ENCODE data around the gene PERM1. TPM values are rescaled to one million over a fixed set of nuclear protein-coding genes. Genes with fewer than 3 reads are reported as not detected.
"Not testable (repeated sequence)": the region's sequence is repeated elsewhere in the genome, so short reads cannot be mapped to it uniquely, and the experiment has no call there.

Gene PERM1
- total RNA-seq, 1 donor from 2014 or later = not detected

- ATAC-seq (peak; percentile 30 to 46), DNase-seq (peak; percentile 80)
- peaks cover 51% of the 10 kb centered on the region for H3K4me1 ChIP-seq
- H3K9me3 ChIP-seq = no peaks in the 10 kb centered on the region
- no peak for TF ChIP-seq CTCF (IDR thresholded peaks at IDR 0.05)
- peak overlapping the region; percentile 56 for H3K27ac ChIP-seq
- no peaks in the 10 kb centered on the region for H3K36me3 ChIP-seq
- intact Hi-C loops (cut with DNase I) = no loop called here
- H3K27me3 ChIP-seq (ENCODE audit: low read depth) = no peaks in the 10 kb centered on the region
- H3K4me3 ChIP-seq = peak overlapping the region; percentile 77
Observed at GRCh38 chr1:1021010-1021919, 39.4 kb upstream of the PERM1 start.

GRCh38 chr1:1020415-1021009, 38.6 kb upstream of the PERM1 start:
- H3K9me3 ChIP-seq = no peaks in the 10 kb centered on the region
- DNase-seq = no peak
- peak overlapping the region; percentile 77 for H3K4me3 ChIP-seq
- H3K4me1 ChIP-seq = peaks cover 44% of the 10 kb centered on the region
- intact Hi-C loops (cut with DNase I) = no loop called here
- TF ChIP-seq CTCF (IDR thresholded peaks at IDR 0.05) = no peak
- no peaks in the 10 kb centered on the region for H3K36me3 ChIP-seq
- ATAC-seq = peak in 1 of 2 donors; percentile 18
- no peaks in the 10 kb centered on the region for H3K27me3 ChIP-seq (ENCODE audit: low read depth)
- H3K27ac ChIP-seq = peak overlapping the region; percentile 56

GRCh38 chr1:1020000-1020404, 38.1 kb upstream of the PERM1 start, which contains the start of gene AGRN:
TSS of gene AGRN (plus strand) at chr1:1020120. CDS start at chr1:1020173, 53 bp downstream.
- H3K27ac ChIP-seq = peak within 1 kb of the TSS; percentile 84
- intact Hi-C loops (cut with DNase I) = no loop called here
- no peaks in the 10 kb centered on the region for H3K27me3 ChIP-seq (ENCODE audit: low read depth)
- peaks cover 39% of the 10 kb centered on the region for H3K4me1 ChIP-seq
- ATAC-seq (peak; percentile 13 to 51), DNase-seq (no peak)
- no peaks in the 10 kb centered on the region for H3K36me3 ChIP-seq
- TF ChIP-seq CTCF (IDR thresholded peaks at IDR 0.05) = no peak
- H3K4me3 ChIP-seq = peak within 1 kb of the TSS; percentile 77
- H3K9me3 ChIP-seq = no peaks in the 10 kb centered on the region

DNA sequence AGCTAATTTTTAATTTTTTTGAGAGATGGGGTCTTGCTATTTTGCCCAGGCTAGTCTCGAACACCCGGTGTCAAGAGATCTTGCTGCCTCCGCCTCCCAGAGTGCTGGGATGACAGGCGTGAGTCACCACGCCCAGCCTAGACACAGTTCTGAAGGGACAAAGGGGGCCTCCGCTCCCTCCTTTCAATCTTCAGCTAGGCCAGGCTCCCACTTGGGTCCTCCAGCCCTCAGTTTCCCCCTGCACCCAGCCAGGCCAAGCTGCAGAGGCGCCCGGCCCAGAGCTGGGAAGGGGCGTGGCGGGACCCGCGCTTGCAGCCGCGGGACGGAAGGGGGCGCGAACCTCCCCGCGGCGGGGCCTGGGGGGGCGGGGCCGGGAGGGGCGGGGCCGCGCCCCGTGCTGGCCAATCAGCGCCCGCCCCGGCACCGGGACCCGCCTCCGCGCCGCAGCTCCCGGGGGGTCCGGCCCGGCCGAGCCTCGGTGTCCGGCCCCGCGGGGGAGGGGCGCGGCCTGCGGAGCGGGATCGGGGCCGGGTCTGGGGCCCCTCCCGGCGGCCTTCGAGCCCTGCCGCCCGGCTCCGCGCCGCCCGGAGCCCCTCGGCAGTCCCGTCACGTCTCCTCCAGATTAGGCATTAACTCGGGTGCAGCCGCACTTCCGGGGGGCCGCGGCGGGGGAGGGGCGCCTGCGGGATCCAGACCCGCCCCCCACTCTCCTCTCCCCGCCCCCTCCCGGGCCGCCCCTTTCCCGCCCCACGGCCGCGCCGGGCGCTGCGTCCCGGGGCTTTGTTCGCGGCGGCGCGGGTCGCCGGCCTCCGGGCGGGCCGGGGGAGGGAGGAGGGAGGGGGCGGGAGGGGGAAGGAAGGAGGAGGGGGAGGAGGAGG, 37.5 kb upstream of the PERM1 start:
- Histone ChIP-seq H3K4me1 (peaks cover 39% of the 10 kb centered on the region), H3K4me3 (peak overlapping the region; percentile 77), H3K27me3 (ENCODE audit: low read depth) (no peaks in the 10 kb centered on the region), H3K27ac (peak overlapping the region; percentile 84), H3K9me3 (no peaks in the 10 kb centered on the region), H3K36me3 (no peaks in the 10 kb centered on the region)
- ATAC-seq (peak; percentile 89 to 93), DNase-seq (peak; percentile 83)
- TF ChIP-seq CTCF (IDR thresholded peaks at IDR 0.05) = peak; percentile 43
- intact Hi-C loops (cut with DNase I) = no loop called here

- DNase-seq; H3K4me3 ChIP-seq; H3K9me3 ChIP-seq; H3K36me3 ChIP-seq; ATAC-seq; H3K27ac ChIP-seq; H3K27me3 ChIP-seq (ENCODE audit: low read depth); intact Hi-C loops (cut with DNase I): not testable (repeated sequence)
- H3K4me1 ChIP-seq = peaks cover 40% of the 10 kb centered on the region
Observed at GRCh38 chr1:1018321-1018685, 36.4 kb upstream of the PERM1 start.

DNA sequence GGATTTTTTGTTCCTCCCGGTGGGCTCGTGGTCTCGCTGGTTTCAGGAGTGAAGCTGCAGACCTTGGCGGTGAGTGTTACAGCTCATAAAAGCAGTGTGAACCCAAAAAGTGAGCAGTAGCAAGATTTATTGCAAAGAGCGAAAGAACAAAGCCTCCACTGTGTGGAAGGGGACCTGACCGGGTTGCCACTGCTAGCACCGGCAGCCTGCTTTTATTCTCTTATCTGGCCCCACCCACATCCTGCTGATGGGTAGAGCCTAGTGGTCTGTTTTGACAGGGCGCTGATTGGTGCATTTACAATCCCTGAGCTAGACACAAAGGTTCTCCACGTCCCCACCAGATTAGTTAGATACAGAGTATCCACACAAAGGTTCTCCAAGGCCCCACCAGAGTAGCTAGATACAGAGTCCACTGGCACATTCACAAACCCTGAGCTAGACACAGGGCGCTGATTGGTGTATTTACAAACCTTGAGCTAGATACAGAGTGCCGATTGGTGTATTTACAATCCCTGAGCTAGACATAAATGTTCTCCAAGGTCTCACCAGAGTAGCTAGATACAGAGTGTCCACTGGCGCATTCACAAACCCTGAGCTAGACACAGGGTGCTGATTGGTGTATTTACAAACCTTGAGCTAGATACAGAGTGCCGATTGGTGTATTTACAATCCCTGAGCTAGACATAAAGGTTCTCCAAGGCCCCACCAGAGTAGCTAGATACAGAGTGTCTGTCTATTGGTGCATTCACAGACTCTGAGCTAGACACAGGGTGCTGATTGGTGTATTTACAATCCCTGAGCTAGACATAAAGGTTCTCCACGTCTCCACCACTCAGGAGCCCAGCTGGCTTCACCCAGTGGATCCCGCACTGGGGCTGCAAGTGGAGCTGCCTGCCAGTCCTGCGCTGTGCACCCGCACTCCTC, 35.8 kb upstream of the PERM1 start:
- DNase-seq; H3K27me3 ChIP-seq (ENCODE audit: low read depth); H3K36me3 ChIP-seq; H3K9me3 ChIP-seq; H3K4me3 ChIP-seq; ATAC-seq; intact Hi-C loops (cut with DNase I); H3K27ac ChIP-seq: not testable (repeated sequence)
- H3K4me1 ChIP-seq = peaks cover 43% of the 10 kb centered on the region
